Endothelial cell of umbilical vein (primary cell): ENCODE data around the gene LHPP. TPM values are rescaled to one million over a fixed set of nuclear protein-coding genes. Genes with fewer than 3 reads are reported as not detected.

ENCODE experiments used
- BruUV-seq: library from RNA; stranded (reverse); fragments of 400-500 nt; replicated peaks from 2 replicates; lab custom pipeline; 2021; lab: Mats Ljungman, UMichigan
- CTCF ChIA-PET: fragments of 300-600, 350-600 bp; sonication (Branson Sonifier 250); formaldehyde crosslinking; loops from one replicate; lab custom pipeline; 2021; ENCODE audit warnings: antibody characterized with exemption, inconsistent platforms; lab: Charles Lee
- POLR2A ChIA-PET: fragments of 300-600, 350-600 bp; sonication (Branson Sonifier 250); formaldehyde crosslinking; loops from one replicate; lab custom pipeline; 2021; ENCODE audit warnings: antibody characterized with exemption, inconsistent platforms; lab: Charles Lee
- DNase-seq: peaks from one replicate; pipeline ENCODE4 v3.0.0-alpha.2; 2011; ENCODE audit warnings: low read depth, low spot score
- FAIRE-seq: peaks from 2 replicates; lab custom pipeline; 2011; peaks lifted over from hg19 to GRCh38; lab: Jason Lieb, UNC
- H2AFZ ChIP-seq: 2 replicates; pipeline ENCODE4 v1.6.0; 2012; ENCODE audit warnings: low read depth, low read length, control low read depth, inconsistent platforms
- H3K27ac ChIP-seq: 2 replicates; pipeline ENCODE4 v1.5.1; 2011; ENCODE audit warnings: low read depth, mild to moderate bottlenecking, control low read depth, low read length, moderate library complexity; ENCODE audit not compliant: insufficient read depth
- H3K27me3 ChIP-seq, 2 experiments: 2 replicates each; pipeline versions ENCODE4 v1.6.0 to v1.6.1; 2011; ENCODE audit warnings: low read length in 2 of 2, mixed read lengths in 1 of 2; ENCODE audit not compliant: control insufficient read depth in 2 of 2, insufficient read depth in 2 of 2
- H3K36me3 ChIP-seq, 2 experiments: 2 replicates in 1 of 2; 3 replicates in 1 of 2; pipeline ENCODE4 v1.5.1; 2011; ENCODE audit warnings: low read length in 2 of 2, mild to moderate bottlenecking in 1 of 2, moderate library complexity in 1 of 2; ENCODE audit not compliant: control insufficient read depth in 2 of 2, insufficient read depth in 2 of 2; ENCODE audit errors: extremely low read depth in 1 of 2
- H3K4me1 ChIP-seq: 3 replicates; pipeline ENCODE4 v1.5.1; 2011; ENCODE audit warnings: mild to moderate bottlenecking, low read length; ENCODE audit not compliant: control insufficient read depth, insufficient read depth; ENCODE audit errors: extremely low read depth
- H3K4me2 ChIP-seq: 2 replicates; pipeline ENCODE4 v1.6.1; 2011; ENCODE audit warnings: low read length, control low read depth, mixed read lengths; ENCODE audit not compliant: insufficient read depth
- H3K4me3 ChIP-seq, 3 experiments: fragments of 200-600 bp in 1 of 3; sonication (generic), shearing (Covaris generic) in 1 of 3; replicated peaks in 1 of 3; 2 replicates each; pipeline ENCODE4 v1.5.1; 2011 to 2016; ENCODE audit warnings: control low read depth in 3 of 3, low read length in 3 of 3, mild to moderate bottlenecking in 2 of 3, inconsistent platforms in 1 of 3, low read depth in 1 of 3, moderate library complexity in 1 of 3; ENCODE audit not compliant: insufficient read depth in 1 of 3
- H3K79me2 ChIP-seq: 2 replicates; pipeline ENCODE4 v1.6.0; 2012; ENCODE audit warnings: low read length, inconsistent platforms; ENCODE audit not compliant: control insufficient read depth, insufficient read depth
- H3K9ac ChIP-seq: replicated peaks from 2 replicates; pipeline ENCODE3; 2011; ENCODE audit warnings: low read length, control low read depth; ENCODE audit not compliant: insufficient read depth; ENCODE audit errors: extremely low read depth
- H3K9me1 ChIP-seq: replicated peaks from 3 replicates; pipeline ENCODE4 v1.6.0; 2011; ENCODE audit warnings: mild to moderate bottlenecking, low read length; ENCODE audit not compliant: control insufficient read depth, insufficient read depth; ENCODE audit errors: extremely low read depth
- H3K9me3 ChIP-seq: replicated peaks from 2 replicates; pipeline ENCODE4 v1.5.1; 2012; ENCODE audit warnings: low read length, inconsistent platforms; ENCODE audit not compliant: control insufficient read depth, insufficient read depth
- H4K20me1 ChIP-seq: replicated peaks from 2 replicates; pipeline ENCODE3; 2011; ENCODE audit warnings: mild to moderate bottlenecking, low read length; ENCODE audit not compliant: control insufficient read depth, insufficient read depth; ENCODE audit errors: extremely low read depth
- CTCF ChIP-seq, 2 donors: IDR thresholded peaks; 1 replicate in 1 of 2; 2 replicates in 1 of 2; pipeline ENCODE4 v1.5.1; 2011; ENCODE audit warnings: low read length in 2 of 2, mild to moderate bottlenecking in 2 of 2, moderate library complexity in 2 of 2, control low read depth in 1 of 2, inconsistent platforms in 1 of 2, low read depth in 1 of 2; ENCODE audit not compliant: insufficient read depth in 1 of 2; ENCODE audit errors: extremely low read depth in 1 of 2
- FOS ChIP-seq: IDR thresholded peaks from 2 replicates; pipeline ENCODE4 v1.6.1; 2011; ENCODE audit warnings: mild to moderate bottlenecking, low read length, moderate library complexity, borderline replicate concordance; ENCODE audit not compliant: insufficient read depth
- GATA2 ChIP-seq: IDR thresholded peaks from 2 replicates; pipeline ENCODE4 v1.7.0; 2011; ENCODE audit warnings: low read depth, mild to moderate bottlenecking, moderate library complexity, mixed read lengths, low read length; ENCODE audit not compliant: insufficient read length, insufficient read depth
- MAX ChIP-seq: IDR thresholded peaks from 2 replicates; pipeline ENCODE4 v1.6.1; 2011; ENCODE audit not compliant: insufficient read depth, insufficient read length
- MYC ChIP-seq: IDR thresholded peaks from one replicate; pipeline ENCODE4 v1.6.1; 2011; ENCODE audit warnings: mild to moderate bottlenecking, low read depth, low read length
- POLR2A ChIP-seq: IDR thresholded peaks from 2 replicates; pipeline ENCODE4 v1.6.1; 2012; ENCODE audit warnings: low read depth, mild to moderate bottlenecking, control low read depth, low read length
- dilution Hi-C: fragments of 300-500 bp; cut with MboI; formaldehyde crosslinking; loops from one replicate; pipeline ENCODE4 v1.15.0; 2019; ENCODE audit warnings: low sequenced_read_pairs; ENCODE audit not compliant: extremely low pct_ligation_motif_present
- intact Hi-C: fragments of 100-400 bp; cut with micrococcal nuclease; formaldehyde crosslinking; loops from one replicate; pipeline ENCODE4 v1.10.0; 2022
- polyA plus RNA-seq, 4 experiments: library from polyadenylated mRNA; depleted of rRNA in 3 of 4; stranded (reverse) in 3 of 4; unstranded in 1 of 4; fragments of >200 nt; gene quantifications; 2 replicates each; pipeline versions ENCODE4 v1.2.1 to v1.2.3, GENCODE V29; 2011 to 2012; ENCODE audit warnings: missing spikeins in 1 of 4
- total RNA-seq: library from RNA; stranded (reverse); gene quantifications from 2 replicates; pipeline ENCODE4 v1.2.3, GENCODE V29; 2021

LHPP gene
- total and polyA plus RNA-seq, 2 donors (not counting 3 experiments of a cell fraction or from before 2014, with no cell fraction given): 5.8 to 11.2 TPM

- TF ChIP-seq MYC: no peak
- TF ChIP-seq MAX: no peak
- TF ChIP-seq GATA2: no peak
- TF ChIP-seq FOS: no peak
- H3K4me3 ChIP-seq: no peak overlapping the region
- intact Hi-C loops (no loop called here), dilution Hi-C loops (no loop called here)
- H3K27ac ChIP-seq: no peak overlapping the region
- H3K9ac ChIP-seq: no peak overlapping the region
- H3K79me2 ChIP-seq: no peaks in the 10 kb centered on the region
- CTCF ChIA-PET: no interaction called here
- no peaks in the 10 kb centered on the region for H3K36me3 ChIP-seq
- H3K9me1 ChIP-seq: no peaks in the 10 kb centered on the region
- BruUV-seq: no TSS peak
- H2AFZ ChIP-seq: no peak overlapping the region
- no peaks in the 10 kb centered on the region for H3K27me3 ChIP-seq
- no peaks in the 10 kb centered on the region for H3K4me1 ChIP-seq
- DNase-seq (no peak), FAIRE-seq (no peak)
- no peak overlapping the region for H3K4me2 ChIP-seq
- no peaks in the 10 kb centered on the region for H4K20me1 ChIP-seq
- POLR2A ChIA-PET: no interaction called here
- no peaks in the 10 kb centered on the region for H3K9me3 ChIP-seq
Observed at GRCh38 chr10:124625831-124626238, 164.2 kb downstream of the LHPP start.

- TF ChIP-seq GATA2: no peak
- no peak for TF ChIP-seq CTCF (IDR thresholded peaks at IDR 0.05; ENCODE audit: extremely low read depth in 1 of 2, insufficient read depth in 1 of 2, low read depth in 1 of 2, low read length in 2 of 2)
- no peak for TF ChIP-seq FOS
- no peak for TF ChIP-seq POLR2A
- H3K9ac ChIP-seq: no peak overlapping the region
Observed at GRCh38 chr10:124626759-124627380, 165.2 kb downstream of the LHPP start.

More at GRCh38 chr10:124626759-124627380, 165.2 kb downstream of the LHPP start:
- Histone ChIP-seq H3K4me3 (no peak overlapping the region), H3K27ac (no peak overlapping the region), H4K20me1 (no peaks in the 10 kb centered on the region), H2AFZ (no peak overlapping the region), H3K4me2 (no peak overlapping the region), H3K27me3 (no peaks in the 10 kb centered on the region), H3K4me1 (peaks cover 2% of the 10 kb centered on the region), H3K9me3 (no peaks in the 10 kb centered on the region), H3K9me1 (no peaks in the 10 kb centered on the region), H3K36me3 (no peaks in the 10 kb centered on the region), H3K79me2 (no peaks in the 10 kb centered on the region)
- CTCF ChIA-PET: interaction anchor here (1.0 to 7.7 kb wide), 2 partner anchors 17 to 114 kb away, joined by 3 to 105 read pairs; no protein-coding TSS in a partner anchor
- dilution Hi-C loops: no loop called here
- no peak for DNase-seq
- intact Hi-C loops: no loop called here
- FAIRE-seq: no peak
- POLR2A ChIA-PET: no interaction called here
- no TSS peak for BruUV-seq
